Osteoblast (primary cell): Measurements from ENCODE around the gene ASPRV1. TPM values are rescaled to one million over a fixed set of nuclear protein-coding genes. Genes with fewer than 3 reads are reported as not detected.

Experiments
- DNase-seq: peaks from one replicate; pipeline ENCODE4 v3.0.0; 2011; ENCODE audit warnings: low spot score, mixed read lengths; ENCODE audit not compliant: insufficient read length; ENCODE audit errors: missing footprints
- H2AFZ ChIP-seq: 2 replicates; pipeline ENCODE4 v1.6.0; 2011; ENCODE audit warnings: mild to moderate bottlenecking, low read length
- H3K27ac ChIP-seq: 2 replicates; pipeline ENCODE4 v1.5.1; 2011; ENCODE audit warnings: mild to moderate bottlenecking, low read depth, low read length, moderate library complexity
- H3K27me3 ChIP-seq: 2 replicates; pipeline ENCODE4 v1.6.0; 2012; ENCODE audit warnings: mild to moderate bottlenecking, control low read depth, inconsistent platforms, low read length, moderate library complexity; ENCODE audit not compliant: insufficient read depth
- H3K36me3 ChIP-seq: 2 replicates; pipeline ENCODE4 v1.5.1; 2011; ENCODE audit warnings: mild to moderate bottlenecking, low read length, control low read depth, moderate library complexity; ENCODE audit not compliant: insufficient read depth
- H3K4me1 ChIP-seq: 2 replicates; pipeline ENCODE4 v1.5.1; 2011; ENCODE audit warnings: mild to moderate bottlenecking, low read length, control low read depth, moderate library complexity; ENCODE audit not compliant: insufficient read depth
- H3K4me2 ChIP-seq: 2 replicates; pipeline ENCODE4 v1.6.0; 2011; ENCODE audit warnings: mild to moderate bottlenecking, low read length; ENCODE audit not compliant: insufficient read depth
- H3K4me3 ChIP-seq: fragments of 200-600 bp; sonication (generic); 3 replicates; pipeline ENCODE4 v1.5.1; 2012; ENCODE audit warnings: mild to moderate bottlenecking, low read length, inconsistent platforms; ENCODE audit not compliant: insufficient read depth
- H3K79me2 ChIP-seq: 2 replicates; pipeline ENCODE4 v1.6.0; 2012; ENCODE audit warnings: mild to moderate bottlenecking, low read length, control low read depth, inconsistent platforms; ENCODE audit not compliant: insufficient read depth
- H3K9me3 ChIP-seq: 2 replicates; pipeline ENCODE4 v1.5.1; 2011; ENCODE audit warnings: low read depth, low read length, control low read depth
- H4K20me1 ChIP-seq: 2 replicates; pipeline ENCODE4 v1.6.0; 2012; ENCODE audit warnings: mild to moderate bottlenecking, low read length, control low read depth; ENCODE audit not compliant: insufficient read depth
- total RNA-seq: library from RNA; depleted of rRNA; stranded (reverse); fragments of >200 nt; gene quantifications from 2 replicates; pipeline ENCODE4 v1.2.3, GENCODE V29; 2012
- TF ChIP-seq, protein P1 (sequence below): IDR thresholded peaks from 2 replicates; pipeline ENCODE4 v1.5.1; 2011; ENCODE audit warnings: mild to moderate bottlenecking, low read depth, low read length, moderate library complexity; ENCODE audit errors: extremely low read depth

Gene ASPRV1
- total RNA-seq, 1 donor, result 0.72 TPM

DNA sequence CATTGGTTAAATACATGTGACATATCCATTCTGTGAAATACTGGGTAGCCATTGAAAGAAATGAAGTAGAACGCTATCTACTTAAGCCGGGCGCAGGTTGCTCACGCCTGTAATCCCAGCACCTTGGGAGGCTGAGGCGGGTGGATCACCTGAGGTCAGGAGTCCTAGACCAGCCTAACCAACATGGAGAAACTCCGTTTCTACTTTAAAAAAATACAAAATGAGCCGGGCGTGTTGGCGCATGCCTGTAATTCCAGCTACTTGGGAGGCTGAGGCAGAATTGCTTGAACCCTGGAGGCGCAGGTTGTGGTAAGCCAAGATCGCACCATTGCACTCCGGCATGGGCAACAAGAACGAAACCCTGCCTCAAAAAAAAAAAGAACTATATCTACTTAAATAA is 45.7 kb upstream of the ASPRV1 start:
- Histone ChIP-seq H3K79me2 (no peaks in the 10 kb centered on the region), H3K27me3 (no peaks in the 10 kb centered on the region), H2AFZ (no peak overlapping the region), H3K4me2 (no peak overlapping the region), H3K27ac (no peak overlapping the region), H4K20me1 (no peaks in the 10 kb centered on the region), H3K4me1 (no peaks in the 10 kb centered on the region), H3K9me3 (no peaks in the 10 kb centered on the region), H3K36me3 (no peaks in the 10 kb centered on the region), H3K4me3 (no peak overlapping the region)
- TF ChIP-seq, protein P1, sequence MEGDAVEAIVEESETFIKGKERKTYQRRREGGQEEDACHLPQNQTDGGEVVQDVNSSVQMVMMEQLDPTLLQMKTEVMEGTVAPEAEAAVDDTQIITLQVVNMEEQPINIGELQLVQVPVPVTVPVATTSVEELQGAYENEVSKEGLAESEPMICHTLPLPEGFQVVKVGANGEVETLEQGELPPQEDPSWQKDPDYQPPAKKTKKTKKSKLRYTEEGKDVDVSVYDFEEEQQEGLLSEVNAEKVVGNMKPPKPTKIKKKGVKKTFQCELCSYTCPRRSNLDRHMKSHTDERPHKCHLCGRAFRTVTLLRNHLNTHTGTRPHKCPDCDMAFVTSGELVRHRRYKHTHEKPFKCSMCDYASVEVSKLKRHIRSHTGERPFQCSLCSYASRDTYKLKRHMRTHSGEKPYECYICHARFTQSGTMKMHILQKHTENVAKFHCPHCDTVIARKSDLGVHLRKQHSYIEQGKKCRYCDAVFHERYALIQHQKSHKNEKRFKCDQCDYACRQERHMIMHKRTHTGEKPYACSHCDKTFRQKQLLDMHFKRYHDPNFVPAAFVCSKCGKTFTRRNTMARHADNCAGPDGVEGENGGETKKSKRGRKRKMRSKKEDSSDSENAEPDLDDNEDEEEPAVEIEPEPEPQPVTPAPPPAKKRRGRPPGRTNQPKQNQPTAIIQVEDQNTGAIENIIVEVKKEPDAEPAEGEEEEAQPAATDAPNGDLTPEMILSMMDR, result no peak
- no peak for DNase-seq

DNA sequence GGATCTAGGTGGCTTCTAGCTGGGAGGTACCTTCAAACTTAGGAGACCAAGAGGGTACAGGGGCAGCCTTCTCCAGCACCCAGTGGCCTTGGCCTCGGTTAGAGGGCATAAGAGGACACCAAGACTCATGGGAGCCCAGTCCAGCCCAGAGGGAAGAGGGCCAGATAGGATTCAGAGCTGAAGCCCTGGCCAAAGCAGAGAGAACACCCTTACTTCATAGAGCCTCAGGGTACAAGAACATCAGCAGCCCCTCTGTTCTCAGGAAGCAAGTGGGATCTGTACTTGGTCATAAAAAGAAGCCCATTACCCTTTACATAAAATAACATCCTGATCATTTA is 45.0 kb upstream of the ASPRV1 start:
- no peaks in the 10 kb centered on the region for H3K4me1 ChIP-seq
- no peak overlapping the region for H3K27ac ChIP-seq
- H4K20me1 ChIP-seq, result no peaks in the 10 kb centered on the region
- no peak for DNase-seq
- H2AFZ ChIP-seq, result no peak overlapping the region
- H3K9me3 ChIP-seq, result no peaks in the 10 kb centered on the region
- H3K79me2 ChIP-seq, result no peaks in the 10 kb centered on the region
- H3K4me2 ChIP-seq, result no peak overlapping the region
- H3K27me3 ChIP-seq, result no peaks in the 10 kb centered on the region
- H3K4me3 ChIP-seq, result no peak overlapping the region
- TF ChIP-seq, protein P1, result no peak
- no peaks in the 10 kb centered on the region for H3K36me3 ChIP-seq

DNA sequence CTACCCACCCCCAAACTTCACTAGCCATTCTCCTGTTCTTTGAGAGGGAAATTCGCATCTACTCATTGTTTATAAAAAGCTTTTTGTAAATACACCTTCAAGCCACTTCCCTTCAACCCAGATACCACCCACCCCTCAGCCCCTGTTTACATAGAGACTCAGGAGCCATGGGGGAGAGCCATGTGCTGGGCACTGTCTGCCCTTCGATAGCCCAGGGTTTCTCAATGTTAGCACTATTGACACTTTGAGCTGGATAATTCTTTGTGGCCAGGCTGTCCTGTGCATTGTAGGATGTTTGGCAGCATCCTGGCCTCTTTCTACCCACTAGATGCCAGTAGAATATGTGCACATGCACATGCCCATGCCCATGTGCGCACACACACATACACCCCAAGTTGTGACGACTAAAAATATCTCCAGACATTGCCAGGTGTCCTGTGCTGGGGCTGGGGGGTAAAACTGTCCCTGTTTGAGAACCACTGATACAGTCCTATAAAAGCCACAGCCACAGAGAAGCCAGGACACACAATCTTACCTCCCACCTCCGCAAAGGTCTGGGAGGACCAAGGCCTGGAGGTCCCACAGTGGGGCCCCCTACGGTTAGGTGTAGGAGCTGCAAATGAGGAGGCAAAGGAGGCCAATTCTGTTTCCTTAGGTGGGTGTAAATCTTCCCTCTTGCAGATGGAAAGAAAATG is 44.5 kb upstream of the ASPRV1 start:
- Histone ChIP-seq H3K36me3 (no peaks in the 10 kb centered on the region), H3K27me3 (no peaks in the 10 kb centered on the region), H3K9me3 (no peaks in the 10 kb centered on the region), H4K20me1 (no peaks in the 10 kb centered on the region), H2AFZ (no peak overlapping the region), H3K4me1 (no peaks in the 10 kb centered on the region), H3K79me2 (no peaks in the 10 kb centered on the region), H3K27ac (no peak overlapping the region), H3K4me2 (no peak overlapping the region), H3K4me3 (no peak overlapping the region)
- TF ChIP-seq, protein P1, result no peak
- DNase-seq, result no peak

DNA sequence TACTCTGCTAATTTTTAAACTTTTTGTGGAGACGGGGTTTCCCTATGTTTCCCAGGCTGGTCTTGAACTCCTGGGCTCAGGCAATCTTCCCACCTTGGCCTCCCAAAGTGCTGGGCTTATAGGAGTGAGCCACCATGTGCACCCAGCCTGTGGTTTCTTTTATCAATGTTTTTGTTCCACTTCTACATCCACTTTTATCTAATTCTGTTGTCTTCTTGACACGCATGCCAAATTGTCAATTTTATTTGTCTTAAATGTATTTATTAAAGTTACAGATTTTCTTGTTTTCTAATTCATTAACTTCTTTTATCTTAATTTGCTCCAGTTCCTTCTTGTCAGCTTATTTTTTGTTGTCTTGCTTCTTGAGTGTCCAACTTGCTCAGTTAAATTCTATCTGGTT is 43.8 kb upstream of the ASPRV1 start:
- Histone ChIP-seq H3K27me3 (no peaks in the 10 kb centered on the region), H3K4me2 (no peak overlapping the region), H3K9me3 (no peaks in the 10 kb centered on the region), H3K4me3 (no peak overlapping the region), H3K4me1 (no peaks in the 10 kb centered on the region), H3K27ac (no peak overlapping the region), H3K79me2 (no peaks in the 10 kb centered on the region), H2AFZ (no peak overlapping the region), H4K20me1 (no peaks in the 10 kb centered on the region), H3K36me3 (no peaks in the 10 kb centered on the region)
- TF ChIP-seq, protein P1, result no peak
- no peak for DNase-seq
